Measurements from ENCODE around the gene CHIC2.

Gene CHIC2

GRCh38 chr4:54017974-54018373 lies 46.4 kb downstream of the CHIC2 start:
- Histone ChIP-seq H3K4me3 (ENCODE audit: low read length) (no peak overlapping the region), H3K4me1 (ENCODE audit: low read length) (no peaks in the 10 kb centered on the region), H3K79me2 (ENCODE audit: low read length) (no peaks in the 10 kb centered on the region), H3K27me3 (replicated peaks; ENCODE audit: insufficient read depth, low read length) (no peaks in the 10 kb centered on the region), H3K9ac (ENCODE audit: low read length) (no peak overlapping the region), H2AFZ (ENCODE audit: low read length) (no peak overlapping the region), H3K27ac (ENCODE audit: low read length) (no peak overlapping the region), H3K9me2 (replicated peaks; ENCODE audit: insufficient read depth, low read length) (no peaks in the 10 kb centered on the region), H3K9me3 (replicated peaks; ENCODE audit: insufficient read depth, low read length) (no peaks in the 10 kb centered on the region), H4K20me1 (ENCODE audit: insufficient read depth, low read length) (no peaks in the 10 kb centered on the region), H3K36me3 (replicated peaks; ENCODE audit: insufficient read depth, low read length) (no peaks in the 10 kb centered on the region), H3K4me2 (ENCODE audit: low read depth, low read length) (no peak overlapping the region), H3F3A (ENCODE audit: insufficient read depth, low read length) (no peaks in the 10 kb centered on the region)
- no peak for DNase-seq
- no peak for TF ChIP-seq CTCF (IDR thresholded peaks at IDR 0.05; ENCODE audit: low read length)
- no peak for TF ChIP-seq EZH2 (optimal IDR thresholded peaks at IDR 0.05; ENCODE audit: low read depth, low read length)
- TF ChIP-seq EZH2phosphoT487 (IDR thresholded peaks at IDR 0.05; ENCODE audit: low read length), result no peak

GRCh38 chr4:54017308-54017707 lies 47.1 kb downstream of the CHIC2 start:
- Histone ChIP-seq H3K36me3 (replicated peaks; ENCODE audit: insufficient read depth, low read length) (no peaks in the 10 kb centered on the region), H3K27ac (ENCODE audit: low read length) (no peak overlapping the region), H3K4me3 (ENCODE audit: low read length) (no peak overlapping the region), H3K27me3 (replicated peaks; ENCODE audit: insufficient read depth, low read length) (no peaks in the 10 kb centered on the region), H4K20me1 (ENCODE audit: insufficient read depth, low read length) (no peaks in the 10 kb centered on the region), H3K9me2 (replicated peaks; ENCODE audit: insufficient read depth, low read length) (no peaks in the 10 kb centered on the region), H3K4me1 (ENCODE audit: low read length) (no peaks in the 10 kb centered on the region), H3K79me2 (ENCODE audit: low read length) (no peaks in the 10 kb centered on the region), H3K9me3 (replicated peaks; ENCODE audit: insufficient read depth, low read length) (no peaks in the 10 kb centered on the region), H2AFZ (ENCODE audit: low read length) (no peak overlapping the region), H3K4me2 (ENCODE audit: low read depth, low read length) (no peak overlapping the region), H3F3A (ENCODE audit: insufficient read depth, low read length) (no peaks in the 10 kb centered on the region), H3K9ac (ENCODE audit: low read length) (no peak overlapping the region)
- TF ChIP-seq EZH2 (optimal IDR thresholded peaks at IDR 0.05; ENCODE audit: low read depth, low read length), result no peak
- no peak for TF ChIP-seq EZH2phosphoT487 (IDR thresholded peaks at IDR 0.05; ENCODE audit: low read length)
- no peak for TF ChIP-seq CTCF (IDR thresholded peaks at IDR 0.05; ENCODE audit: low read length)
- DNase-seq, result no peak

- Histone ChIP-seq H3K9me2 (replicated peaks; ENCODE audit: insufficient read depth, low read length) (no peaks in the 10 kb centered on the region), H3F3A (ENCODE audit: insufficient read depth, low read length) (no peaks in the 10 kb centered on the region), H2AFZ (ENCODE audit: low read length) (no peak overlapping the region), H4K20me1 (ENCODE audit: insufficient read depth, low read length) (no peaks in the 10 kb centered on the region), H3K36me3 (replicated peaks; ENCODE audit: insufficient read depth, low read length) (no peaks in the 10 kb centered on the region), H3K79me2 (ENCODE audit: low read length) (no peaks in the 10 kb centered on the region), H3K4me3 (ENCODE audit: low read length) (no peak overlapping the region), H3K9ac (ENCODE audit: low read length) (no peak overlapping the region), H3K27me3 (replicated peaks; ENCODE audit: insufficient read depth, low read length) (no peaks in the 10 kb centered on the region), H3K4me2 (ENCODE audit: low read depth, low read length) (no peak overlapping the region), H3K27ac (ENCODE audit: low read length) (no peak overlapping the region), H3K9me3 (replicated peaks; ENCODE audit: insufficient read depth, low read length) (no peaks in the 10 kb centered on the region), H3K4me1 (ENCODE audit: low read length) (no peaks in the 10 kb centered on the region)
- DNase-seq, result no peak
- TF ChIP-seq CTCF (IDR thresholded peaks at IDR 0.05; ENCODE audit: low read length) (no peak), EZH2phosphoT487 (IDR thresholded peaks at IDR 0.05; ENCODE audit: low read length) (no peak), EZH2 (optimal IDR thresholded peaks at IDR 0.05; ENCODE audit: low read depth, low read length) (no peak)
Observed at GRCh38 chr4:54016504-54016903, 47.9 kb downstream of the CHIC2 start.

Data from MM.1S (cell line).